K562 (cell line): Measurements from ENCODE around the gene CTSS. TPM values are rescaled to one million over a fixed set of nuclear protein-coding genes. Genes with fewer than 3 reads are reported as not detected.
A peak's percentile ranks its signal among the peaks of the same experiment; 100 is the strongest.
"Not testable (repeated sequence)": the region's sequence is repeated elsewhere in the genome, so short reads cannot be mapped to it uniquely, and the experiment has no call there.

ENCODE experiments used
- CXXC5 ChIP-seq: fragments of 250-450 bp; sonication (Bioruptor Pico); IDR thresholded peaks from 2 replicates; pipeline ENCODE4 v1.8.0; 2022; ENCODE audit warnings: inconsistent platforms, mild to moderate bottlenecking, moderate library complexity
- DLX4 ChIP-seq: fragments of 250-450 bp; sonication (Bioruptor Pico); IDR thresholded peaks from 2 replicates; pipeline ENCODE4 v1.6.1; 2021; ENCODE audit warnings: mild to moderate bottlenecking
- DMBX1 ChIP-seq: fragments of 250-450 bp; sonication (Bioruptor Pico); IDR thresholded peaks from 2 replicates; pipeline ENCODE4 v1.8.0; 2022; ENCODE audit warnings: inconsistent platforms, mild to moderate bottlenecking, moderate library complexity, borderline replicate concordance
- ETV1 ChIP-seq: fragments of 450-650 bp; conservative IDR thresholded peaks from 2 replicates; pipeline ENCODE4 v1.6.1; 2016; ENCODE audit warnings: missing genetic modification characterization, control low read depth, low read depth, missing compliant biosample characterization
- HDAC8 ChIP-seq: fragments of 450-650 bp; IDR thresholded peaks from 2 replicates; pipeline ENCODE4 v1.6.1; 2016; ENCODE audit warnings: mild to moderate bottlenecking, missing genetic modification characterization, moderate library complexity, missing compliant biosample characterization
- ID3 ChIP-seq, 2 experiments: fragments of 250-450 bp in 1 of 2; fragments of 450-650 bp in 1 of 2; sonication (Bioruptor Pico) in 1 of 2; IDR thresholded peaks; 2 replicates each; pipeline versions ENCODE4 v1.6.1 to v1.8.0; 2016 to 2021; ENCODE audit warnings: mild to moderate bottlenecking in 2 of 2, moderate library complexity in 2 of 2, missing compliant biosample characterization in 1 of 2, missing genetic modification characterization in 1 of 2
- KLF13 ChIP-seq: fragments of 450-650 bp; IDR thresholded peaks from 2 replicates; pipeline ENCODE4 v1.6.1; 2016; ENCODE audit warnings: missing genetic modification characterization, low read depth, mild to moderate bottlenecking, missing compliant biosample characterization, moderate library complexity, borderline replicate concordance
- KLF6 ChIP-seq: fragments of 250-450 bp; sonication (Bioruptor Pico); IDR thresholded peaks from 2 replicates; pipeline ENCODE4 v1.4.0; 2020; ENCODE audit warnings: mild to moderate bottlenecking, moderate library complexity, borderline replicate concordance
- MBD1 ChIP-seq: fragments of 250-450 bp; sonication (Bioruptor Pico); IDR thresholded peaks from 2 replicates; pipeline ENCODE4 v1.8.0; 2022; ENCODE audit warnings: inconsistent platforms
- MECOM ChIP-seq: fragments of 250-450 bp; sonication (Bioruptor Pico); IDR thresholded peaks from 2 replicates; pipeline ENCODE4 v1.8.0; 2022; ENCODE audit warnings: inconsistent platforms
- MEF2D ChIP-seq: conservative IDR thresholded peaks from 2 replicates; pipeline ENCODE4 v1.6.1; 2016; ENCODE audit warnings: low read depth, missing genetic modification characterization, missing compliant biosample characterization
- NR2C1 ChIP-seq, 2 experiments: fragments of 450-650 bp; IDR thresholded peaks; 2 replicates each; pipeline ENCODE4 v1.6.1; 2017; ENCODE audit warnings: mild to moderate bottlenecking in 2 of 2, antibody characterized with exemption in 1 of 2, inconsistent platforms in 1 of 2, missing compliant biosample characterization in 1 of 2, missing genetic modification characterization in 1 of 2
- SMAD3 ChIP-seq: fragments of 450-650 bp; formaldehyde crosslinking; conservative IDR thresholded peaks from 2 replicates; pipeline ENCODE4 v1.4.0; 2020; ENCODE audit warnings: mild to moderate bottlenecking
- TCF15 ChIP-seq: fragments of 250-450 bp; sonication (Bioruptor Pico); IDR thresholded peaks from 2 replicates; pipeline ENCODE4 v1.8.0; 2022; ENCODE audit warnings: moderate library complexity, mild to moderate bottlenecking, inconsistent platforms
- ZBTB12 ChIP-seq: fragments of 250-450 bp; sonication (Bioruptor Pico); IDR thresholded peaks from 2 replicates; pipeline ENCODE4 v1.4.0; 2020
- ZNF134 ChIP-seq: fragments of 250-450 bp; sonication (Bioruptor Pico); conservative IDR thresholded peaks from 2 replicates; pipeline ENCODE4 v1.4.0; 2020
- ZNF311 ChIP-seq: fragments of 250-450 bp; sonication (Bioruptor Pico); IDR thresholded peaks from 2 replicates; pipeline ENCODE4 v1.4.0; 2020; ENCODE audit warnings: mild to moderate bottlenecking, moderate library complexity
- ZNF347 ChIP-seq: fragments of 450-650 bp; formaldehyde crosslinking; IDR thresholded peaks from 2 replicates; pipeline ENCODE4 v1.4.0; 2020; ENCODE audit warnings: low read depth, mild to moderate bottlenecking, moderate library complexity
- ZNF398 ChIP-seq: fragments of 250-450 bp; sonication (Bioruptor Pico); IDR thresholded peaks from 2 replicates; pipeline ENCODE4 v1.8.0; 2021; ENCODE audit warnings: moderate library complexity, mild to moderate bottlenecking, inconsistent platforms
- ZNF583 ChIP-seq: fragments of 250-450 bp; sonication (Bioruptor Pico); IDR thresholded peaks from 2 replicates; pipeline ENCODE4 v1.4.0; 2020
- ZNF76 ChIP-seq: fragments of 250-450 bp; sonication (Bioruptor Pico); IDR thresholded peaks from 2 replicates; pipeline ENCODE4 v1.4.0; 2020; ENCODE audit warnings: mild to moderate bottlenecking, moderate library complexity, borderline replicate concordance
- polyA plus RNA-seq, 8 experiments: library from polyadenylated mRNA; depleted of rRNA in 4 of 8; stranded (reverse) in 5 of 8; unstranded in 3 of 8; fragments of >200 nt; fragmentation: Nextera tagmentation in 2 of 8; fragmentation: Illumina TruSeq in 1 of 8; extraction: Ambion mirVana in 2 of 8; extraction: Trizol in 1 of 8; gene quantifications; 2 replicates each; pipeline versions ENCODE4 v1.2.1 to v1.2.3, GENCODE V29; 2011 to 2014; ENCODE audit warnings: inconsistent platforms in 1 of 8, missing spikeins in 1 of 8
- total RNA-seq, 7 experiments: library from RNA; depleted of rRNA in 6 of 7; stranded (reverse); fragments of >200 nt in 6 of 7; fragmentation: Illumina TruSeq in 2 of 7; extraction: Trizol in 2 of 7; gene quantifications; 2 replicates each; pipeline versions ENCODE4 v1.2.1 to v1.2.3, GENCODE V29; 2011 to 2021; ENCODE audit warnings: low replicate concordance in 1 of 7

The CTSS gene
- total and polyA plus RNA-seq, 9 of the 15 experiments (the other 6 are each of a cell fraction or from before 2014, with no cell fraction given) = 8.6 to 24.9 (median 10.3) TPM

- 0 out of 2 replicates have a peak, but pooled peaks have one; percentile 17 for TF ChIP-seq ZBTB12 (CRISPR knock-in tag)
- TF ChIP-seq DMBX1 (CRISPR knock-in tag) = peak; percentile 94
- 0 out of 2 replicates have a peak, but pooled peaks have one; percentile 17 for TF ChIP-seq MBD1
- TF ChIP-seq KLF6 = peak; percentile 63; the same call in 1 of the 2 replicates
- peak; percentile 26; the same call in 1 of the 2 replicates for TF ChIP-seq ZNF398 (CRISPR knock-in tag)
- peak; percentile 75 for TF ChIP-seq MEF2D (tag)
- peak; percentile 91 for TF ChIP-seq ZNF583
- 0 out of 2 replicates have a peak, but pooled peaks have one; percentile 23 for TF ChIP-seq DLX4
- peak; percentile 86 for TF ChIP-seq HDAC8
- peak; percentile 62 for TF ChIP-seq CXXC5 (CRISPR knock-in tag)
- 0 out of 2 replicates have a peak, but pooled peaks have one; percentile 49 for TF ChIP-seq ZNF347
- 0 out of 2 replicates have a peak, but pooled peaks have one; percentile 61 for TF ChIP-seq TCF15 (CRISPR knock-in tag)
- 0 out of 2 replicates have a peak, but pooled peaks have one; percentile 28 for TF ChIP-seq ZNF134 (CRISPR knock-in tag)
- TF ChIP-seq KLF13 = 0 out of 2 replicates have a peak, but pooled peaks have one; percentile 40
- 0 out of 2 replicates have a peak, but pooled peaks have one; percentile 44 for TF ChIP-seq SMAD3 (CRISPR knock-in tag)
- TF ChIP-seq ZNF311 (CRISPR knock-in tag) = peak; percentile 86
- peak; percentile 40; the same call in 1 of the 2 replicates for TF ChIP-seq ZNF76
- TF ChIP-seq MECOM (CRISPR knock-in tag) = peak; percentile 79
- not testable (repeated sequence) for TF ChIP-seq ID3 (CRISPR knock-in tag; IDR thresholded peaks at IDR 0.05); NR2C1 (IDR thresholded peaks at IDR 0.05)
- TF ChIP-seq ID3 (tag; IDR thresholded peaks at IDR 0.05) = peak; percentile 76; the same call in 1 of the 2 replicates
- peak; percentile 28; the same call in 1 of the 2 replicates for TF ChIP-seq ETV1 (tag)
- peak; percentile 62 for TF ChIP-seq NR2C1 (tag; IDR thresholded peaks at IDR 0.05)
These were observed 56.5 kb downstream of the CTSS start (continued) for GRCh38 chr1:150709031-150709430.
